HL-60 (cell line): ENCODE results near the gene UBXN7.

Experiments
- CTCF ChIP-seq: IDR thresholded peaks from one replicate; pipeline ENCODE4 v1.5.1; 2011; ENCODE audit warnings: low read length, control low read depth, inconsistent platforms; ENCODE audit not compliant: insufficient read depth
- GABPA ChIP-seq: IDR thresholded peaks from 2 replicates; pipeline ENCODE4 v1.6.1; 2012; ENCODE audit warnings: low read depth
- POLR2AphosphoS5 ChIP-seq: IDR thresholded peaks from 2 replicates; pipeline ENCODE4 v1.6.1; 2012; ENCODE audit warnings: low read depth
- REST ChIP-seq: IDR thresholded peaks from 2 replicates; pipeline ENCODE4 v1.6.1; 2012; ENCODE audit warnings: low read depth; ENCODE audit not compliant: insufficient replicate concordance
- SPI1 ChIP-seq: IDR thresholded peaks from 2 replicates; pipeline ENCODE4 v1.6.1; 2012; ENCODE audit warnings: low read depth, mild to moderate bottlenecking, borderline replicate concordance

GRCh38 chr3:196360586-196360985 lies 71.6 kb downstream of the UBXN7 start:
- TF ChIP-seq CTCF (no peak), POLR2AphosphoS5 (no peak), REST (no peak), SPI1 (no peak), GABPA (no peak)
